Hematopoietic multipotent progenitor cell treated with erythropoietin and hydrocortisone succinate and interleukin-3 and kit ligand, for 6 days (in vitro differentiated cells): ENCODE measurements around the gene MACO1.
"Not testable (repeated sequence)": the region's sequence is repeated elsewhere in the genome, so short reads cannot be mapped to it uniquely, and the experiment has no call there.

Source experiments
- DNase-seq: peaks from one replicate; pipeline ENCODE4 v3.0.0-alpha.2; 2015

The MACO1 gene

DNA sequence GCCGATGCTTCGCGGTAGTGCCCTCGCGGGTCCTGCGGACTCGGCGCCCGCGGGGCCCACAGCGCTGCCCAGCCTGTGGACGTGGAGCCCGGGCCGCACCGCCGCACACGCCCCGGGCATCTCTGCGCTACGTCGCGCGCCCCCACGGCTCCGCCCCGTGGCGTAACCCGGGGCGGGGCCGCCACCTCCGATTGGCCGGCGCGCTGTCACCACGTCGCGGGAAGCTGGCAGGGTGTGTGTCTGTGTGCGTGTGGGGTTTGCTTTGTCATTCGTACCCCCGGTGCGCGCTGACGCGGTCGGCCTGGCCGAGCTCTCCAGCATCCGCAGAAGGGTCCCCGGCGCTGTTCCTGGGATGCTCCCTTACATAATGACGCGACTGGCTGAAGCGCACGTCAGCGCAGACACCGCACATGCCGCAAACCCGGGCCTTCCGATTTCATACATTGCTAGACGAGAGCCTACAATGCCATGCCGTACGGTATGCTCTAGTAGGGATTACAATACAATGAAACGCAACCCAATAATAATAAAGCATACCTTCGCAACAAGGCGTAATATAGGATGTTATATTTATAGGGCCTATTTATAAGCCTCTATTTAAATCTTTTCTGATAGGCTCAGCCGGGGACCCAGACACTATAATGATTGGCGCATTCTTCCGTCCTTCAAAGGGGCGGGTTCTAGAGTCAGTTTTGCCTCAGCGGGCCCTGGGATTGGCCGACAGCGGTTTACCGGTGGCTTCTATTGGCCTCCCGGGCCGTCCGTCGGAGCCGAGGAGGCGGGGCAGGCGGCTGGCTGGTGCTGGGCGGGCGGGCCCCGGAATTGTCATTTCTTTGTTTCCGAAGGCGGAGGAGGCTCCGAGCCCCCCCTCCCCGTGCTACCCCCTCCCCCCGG is at the start of gene MACO1:
Gene MACO1 (plus strand): TSS at position 825 of the 894 bp plus-strand sequence. CDS start 202 bp downstream, outside the sequence.
- peak; percentile 99 for DNase-seq

- DNase-seq, result not testable (repeated sequence)
These were observed 48.2 kb upstream of the MACO1 start for GRCh38 chr1:25382543-25382942.

DNA sequence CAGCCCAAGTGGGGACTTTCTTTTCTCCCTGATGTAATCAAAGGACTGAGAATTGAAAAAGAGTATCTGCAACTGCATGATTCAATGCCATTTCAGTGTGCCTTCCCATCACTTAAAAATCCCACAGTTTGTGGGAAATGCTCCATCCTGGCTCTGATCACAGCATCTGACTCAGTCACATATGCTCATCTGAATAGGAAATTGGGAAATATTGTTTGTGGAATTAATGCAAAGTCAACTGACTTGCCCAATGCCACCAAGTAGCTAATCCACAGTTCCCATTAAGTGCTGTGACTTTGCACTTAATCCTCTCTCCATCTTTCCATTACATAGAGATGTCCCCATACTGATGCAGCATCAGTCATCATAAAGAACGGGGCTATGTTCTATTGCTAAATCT is 47.6 kb upstream of the MACO1 start:
- DNase-seq, result not testable (repeated sequence)

- DNase-seq, result not testable (repeated sequence)
These were observed 46.8 kb upstream of the MACO1 start for GRCh38 chr1:25383875-25384274.

DNA sequence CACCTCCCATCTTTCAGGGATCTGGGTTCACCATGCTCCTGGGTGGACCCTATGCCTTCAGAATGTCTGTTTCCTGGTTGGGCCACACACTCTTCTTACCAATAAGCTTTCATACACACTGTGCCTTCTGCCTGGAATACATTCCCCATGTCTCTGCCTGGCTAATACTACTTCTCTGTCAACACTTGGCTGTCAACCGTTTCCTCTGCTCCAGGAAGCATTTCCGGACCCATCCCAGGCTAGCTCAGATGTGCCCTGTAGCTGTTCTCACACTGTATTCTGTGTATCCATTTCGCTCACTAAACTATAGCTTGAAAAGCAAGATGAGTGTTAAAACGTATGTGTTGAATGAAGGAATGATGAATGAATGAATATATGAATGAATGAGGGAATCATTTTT is 43.6 kb upstream of the MACO1 start:
- not testable (repeated sequence) for DNase-seq

DNA sequence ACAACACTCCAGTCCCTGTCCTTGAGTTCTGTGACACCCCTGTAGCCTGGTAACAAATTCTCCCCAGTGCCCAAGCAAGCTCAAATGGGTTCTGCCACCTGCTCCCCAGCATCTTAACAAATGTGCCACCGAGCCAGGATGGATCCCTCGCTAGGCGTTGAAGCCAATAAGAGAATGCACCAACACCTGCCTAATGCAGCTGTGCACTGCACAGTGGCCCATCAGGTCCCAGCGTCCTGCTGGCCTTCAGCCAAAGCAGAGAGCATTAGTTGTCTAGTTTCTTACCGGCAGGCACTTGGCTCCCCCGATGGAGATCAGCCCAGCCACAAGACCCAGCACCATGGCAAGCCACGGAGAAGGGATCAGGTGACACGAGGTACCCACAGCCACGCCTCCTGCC is 42.0 kb upstream of the MACO1 start:
- DNase-seq, result not testable (repeated sequence)

DNA sequence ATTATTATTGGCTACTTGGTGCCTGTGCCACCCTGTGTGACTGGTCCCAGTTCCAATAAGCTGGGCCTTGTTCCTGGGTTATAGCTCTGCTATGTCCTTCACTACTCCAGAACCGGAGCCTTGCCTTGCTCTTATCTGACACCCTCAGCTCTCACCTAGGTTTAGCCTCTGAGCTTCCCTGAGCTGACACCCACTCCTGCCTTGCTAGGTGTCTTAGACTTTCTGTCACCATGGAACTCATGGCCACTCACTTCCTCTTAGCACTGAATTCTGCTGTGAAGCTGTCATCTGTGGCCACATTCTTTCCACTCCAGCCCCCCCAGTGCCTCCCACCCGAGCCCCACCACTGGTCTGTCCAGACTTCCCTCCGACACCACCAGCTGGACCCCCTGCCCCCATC is 41.0 kb upstream of the MACO1 start:
- DNase-seq, result not testable (repeated sequence)

DNA sequence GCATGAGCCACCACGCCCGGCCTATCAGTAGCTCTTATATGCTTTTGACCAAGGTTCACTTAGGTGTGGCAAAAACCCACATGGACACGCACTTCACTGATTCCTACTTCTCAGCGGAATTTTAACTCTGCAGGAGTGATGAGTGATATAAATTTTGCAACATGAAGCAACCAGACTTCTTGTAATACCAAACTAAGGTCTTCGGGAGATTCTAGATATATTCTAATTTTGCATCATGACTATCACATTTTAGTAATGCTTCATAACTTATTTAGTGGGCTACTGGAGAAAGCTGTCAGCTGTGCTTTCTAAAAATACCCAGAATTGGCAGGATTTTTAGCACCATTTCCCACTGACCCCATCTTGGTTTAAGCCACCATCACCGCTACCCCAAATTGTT is 37.9 kb upstream of the MACO1 start:
- DNase-seq, result no peak

DNA sequence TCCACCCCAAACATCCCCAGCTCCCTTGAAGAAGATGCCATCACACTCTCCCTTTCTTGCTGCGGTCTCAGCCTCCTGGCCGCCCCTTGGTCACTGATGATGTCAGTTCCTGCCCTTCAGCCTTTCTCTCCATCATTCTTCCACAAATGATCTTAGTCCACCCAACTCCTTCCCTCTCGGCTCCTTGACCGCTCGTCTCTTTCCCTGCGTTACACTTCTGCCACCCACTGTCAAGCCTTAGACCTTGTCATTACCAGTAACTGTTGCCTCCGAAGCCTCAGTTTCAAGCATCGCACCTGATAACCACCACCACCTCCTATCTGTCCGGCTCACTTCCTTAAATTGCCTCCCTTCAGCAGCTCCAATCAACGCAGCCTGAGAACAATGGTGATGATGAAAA is 33.1 kb upstream of the MACO1 start:
- not testable (repeated sequence) for DNase-seq

GRCh38 chr1:25398079-25398478 is 32.6 kb upstream of the MACO1 start:
- not testable (repeated sequence) for DNase-seq

GRCh38 chr1:25402947-25403803 is 27.5 kb upstream of the MACO1 start:
- DNase-seq, result not testable (repeated sequence)

GRCh38 chr1:25405731-25406305 is 24.9 kb upstream of the MACO1 start:
- DNase-seq, result not testable (repeated sequence)

- DNase-seq, result peak; percentile 57
These were observed 20.9 kb upstream of the MACO1 start for GRCh38 chr1:25409641-25410427.

GRCh38 chr1:25412872-25413623 is 17.6 kb upstream of the MACO1 start:
- DNase-seq, result peak; percentile 83

DNA sequence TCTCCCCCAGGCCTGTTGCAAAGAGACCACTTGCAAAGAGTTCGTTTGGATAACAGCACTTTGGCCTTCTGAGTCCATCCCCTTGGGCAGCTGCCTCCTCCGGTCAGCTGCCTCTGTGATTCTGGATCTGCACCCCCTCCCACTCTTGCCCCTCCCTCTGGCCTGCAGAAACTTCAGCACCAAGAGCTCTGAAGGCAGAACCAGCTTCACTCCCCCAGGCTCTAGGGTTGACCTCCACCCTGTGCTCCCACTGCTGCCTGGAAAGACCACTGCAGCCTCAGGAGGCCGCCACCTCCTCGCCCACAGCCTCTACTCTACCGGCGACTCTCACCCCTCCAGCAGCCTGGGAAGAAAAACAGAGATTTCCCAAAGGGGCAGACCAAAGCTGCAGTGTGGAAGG is 16.5 kb upstream of the MACO1 start:
- DNase-seq, result not testable (repeated sequence)

DNA sequence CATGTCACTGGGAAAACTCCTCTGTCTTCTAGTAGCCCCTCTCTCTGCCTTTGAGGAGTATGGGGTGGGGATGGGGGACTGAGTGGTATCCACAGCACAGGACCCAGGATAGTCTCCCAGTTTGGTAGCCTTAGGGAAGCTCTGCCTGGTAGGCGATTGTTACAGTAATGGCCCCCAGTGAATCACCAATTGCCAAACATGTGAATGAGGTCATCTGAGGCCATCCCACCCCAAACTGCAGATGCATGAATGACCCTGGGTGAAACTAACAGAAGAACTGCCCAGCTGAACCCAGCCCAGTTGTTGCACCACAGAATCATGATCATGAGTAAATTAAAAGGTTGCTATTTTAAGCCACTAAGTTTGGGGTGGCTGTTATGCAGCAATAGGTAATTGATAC is 16.1 kb upstream of the MACO1 start:
- not testable (repeated sequence) for DNase-seq

DNA sequence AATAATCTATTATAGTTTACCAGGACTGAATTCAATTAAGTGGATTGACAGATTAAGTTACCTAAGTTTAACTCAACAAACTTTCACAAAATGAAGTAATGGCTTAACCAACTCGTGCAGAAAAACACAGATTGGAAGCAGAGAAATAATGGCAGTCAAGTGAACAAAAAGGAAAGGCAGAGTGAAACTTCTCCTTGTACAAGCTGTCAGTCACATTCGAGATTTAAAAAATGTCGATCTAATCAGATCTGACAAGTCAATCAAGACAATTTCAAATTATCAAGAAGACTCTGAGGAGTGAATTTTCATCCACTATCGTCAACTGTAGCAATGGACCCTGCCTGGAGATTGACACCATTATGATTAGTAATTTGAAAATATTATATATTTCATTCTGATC is 13.4 kb upstream of the MACO1 start:
- not testable (repeated sequence) for DNase-seq

DNA sequence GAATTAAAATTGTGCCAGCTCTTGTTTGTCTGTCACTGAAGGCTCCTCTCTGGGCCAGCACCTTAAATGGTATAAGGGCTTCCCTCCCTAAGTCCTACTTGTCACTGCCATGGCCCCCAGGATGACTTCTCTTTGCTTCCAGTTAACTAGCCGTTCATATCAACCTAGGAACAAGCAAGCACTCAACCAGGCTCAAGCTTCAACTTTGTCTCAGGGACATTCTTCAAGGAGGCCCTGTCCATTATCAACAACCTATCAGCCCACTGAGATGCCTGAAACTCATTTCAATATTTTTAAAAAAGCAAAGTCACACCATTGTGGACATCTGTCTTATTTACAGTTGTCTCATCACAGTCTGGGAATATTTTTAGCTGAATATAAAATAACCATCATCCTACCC is 11.4 kb upstream of the MACO1 start:
- not testable (repeated sequence) for DNase-seq

DNA sequence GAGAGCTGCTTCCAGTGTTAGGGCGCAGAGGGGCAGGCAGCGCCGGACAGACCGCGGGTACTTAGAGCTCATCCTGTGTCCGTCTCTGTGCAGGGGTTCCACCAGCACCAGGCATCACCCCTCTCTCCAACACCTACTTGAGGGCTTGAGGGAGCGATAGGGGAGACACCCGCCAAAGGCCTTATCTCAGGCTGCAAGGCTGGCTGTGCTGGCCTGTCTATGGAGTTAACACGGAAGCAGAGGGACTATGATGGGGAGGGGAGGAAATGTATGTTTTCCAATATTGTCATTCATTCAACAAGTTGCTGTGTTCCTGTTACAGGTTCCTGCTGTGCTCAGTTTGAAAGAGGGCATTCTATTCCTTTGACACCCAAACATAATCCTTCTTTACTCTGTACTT is 10.0 kb upstream of the MACO1 start, which contains the start of gene RHCE:
Gene RHCE (minus strand): TSS at position 111 of the 400 bp plus-strand sequence. CDS start 39 bp downstream, at position 72.
- not testable (repeated sequence) for DNase-seq

GRCh38 chr1:25423206-25423605 is 7.5 kb upstream of the MACO1 start:
- DNase-seq, result not testable (repeated sequence)
